Left ventricle myocardium inferior (tissue), 1 donor: ENCODE data around the gene SLC35G6. TPM values are rescaled to one million over a fixed set of nuclear protein-coding genes. Genes with fewer than 3 reads are reported as not detected.
"Not testable (repeated sequence)": the region's sequence is repeated elsewhere in the genome, so short reads cannot be mapped to it uniquely, and the experiment has no call there.

Experiments used
- DNase-seq: peaks from one replicate; pipeline ENCODE4 v3.0.0-alpha.2; 2020
- H3K27ac ChIP-seq: fragments of 200-600 bp; replicated peaks from 2 replicates; pipeline ENCODE4 v1.8.0; 2021
- H3K27me3 ChIP-seq: fragments of 200-600 bp; 2 replicates; pipeline ENCODE4 v1.8.0; 2021; ENCODE audit warnings: low read depth
- H3K36me3 ChIP-seq: fragments of 200-600 bp; 2 replicates; pipeline ENCODE4 v1.8.0; 2021
- H3K4me1 ChIP-seq: fragments of 200-600 bp; 2 replicates; pipeline ENCODE4 v1.8.0; 2021
- H3K4me3 ChIP-seq: fragments of 200-600 bp; 2 replicates; pipeline ENCODE4 v1.8.0; 2021; ENCODE audit warnings: mild to moderate bottlenecking, moderate library complexity
- H3K9me3 ChIP-seq: fragments of 200-600 bp; replicated peaks from 2 replicates; pipeline ENCODE4 v1.8.0; 2021
- CTCF ChIP-seq: fragments of 200-600 bp; IDR thresholded peaks from 2 replicates; pipeline ENCODE4 v1.8.0; 2021; ENCODE audit warnings: antibody characterized with exemption, mild to moderate bottlenecking, borderline replicate concordance
- intact Hi-C: fragments of 100-400 bp; cut with micrococcal nuclease; formaldehyde crosslinking; loops from one replicate; pipeline ENCODE4 v1.11.0; 2022
- total RNA-seq: library from RNA; stranded (reverse); fragmentation: NEBNext Ultra II Directional; extraction: Animal tissue kit (Norgen Biotek cat#: 25700); gene quantifications from one replicate; pipeline ENCODE4 v1.2.1, GENCODE V29; 2021
- donor health status: DM: no; HTN: yes; CAD: no; lungs with severe emphysema.

SLC35G6 gene
- total RNA-seq, 1 donor from 2014 or later, result not detected

GRCh38 chr17:7479213-7480088 lies 1.8 kb upstream of the SLC35G6 start, which contains the start of gene ZBTB4:
Gene ZBTB4, minus strand, starts transcription at chr17:7479631. Its CDS starts 12,830 bp downstream, at chr17:7466801.
- Histone ChIP-seq H3K9me3 (no peaks in the 10 kb centered on the region), H3K27me3 (no peaks in the 10 kb centered on the region), H3K36me3 (no peaks in the 10 kb centered on the region), H3K4me1 (peaks cover 85% of the 10 kb centered on the region), H3K27ac (peak within 1 kb of the TSS; percentile 100), H3K4me3 (peak within 1 kb of the TSS; percentile 100)
- DNase-seq, result peak; percentile 70
- intact Hi-C loops, result no loop called here
- no peak for TF ChIP-seq CTCF

- Histone ChIP-seq H3K36me3 (no peaks in the 10 kb centered on the region), H3K4me3 (peak overlapping the region; percentile 100), H3K27ac (peak overlapping the region; percentile 100), H3K27me3 (no peaks in the 10 kb centered on the region), H3K4me1 (peaks cover 80% of the 10 kb centered on the region), H3K9me3 (no peaks in the 10 kb centered on the region)
- DNase-seq, result no peak
- intact Hi-C loops, result no loop called here
- TF ChIP-seq CTCF, result no peak
Observed at GRCh38 chr17:7480089-7480384, 1.2 kb upstream of the SLC35G6 start.

DNA sequence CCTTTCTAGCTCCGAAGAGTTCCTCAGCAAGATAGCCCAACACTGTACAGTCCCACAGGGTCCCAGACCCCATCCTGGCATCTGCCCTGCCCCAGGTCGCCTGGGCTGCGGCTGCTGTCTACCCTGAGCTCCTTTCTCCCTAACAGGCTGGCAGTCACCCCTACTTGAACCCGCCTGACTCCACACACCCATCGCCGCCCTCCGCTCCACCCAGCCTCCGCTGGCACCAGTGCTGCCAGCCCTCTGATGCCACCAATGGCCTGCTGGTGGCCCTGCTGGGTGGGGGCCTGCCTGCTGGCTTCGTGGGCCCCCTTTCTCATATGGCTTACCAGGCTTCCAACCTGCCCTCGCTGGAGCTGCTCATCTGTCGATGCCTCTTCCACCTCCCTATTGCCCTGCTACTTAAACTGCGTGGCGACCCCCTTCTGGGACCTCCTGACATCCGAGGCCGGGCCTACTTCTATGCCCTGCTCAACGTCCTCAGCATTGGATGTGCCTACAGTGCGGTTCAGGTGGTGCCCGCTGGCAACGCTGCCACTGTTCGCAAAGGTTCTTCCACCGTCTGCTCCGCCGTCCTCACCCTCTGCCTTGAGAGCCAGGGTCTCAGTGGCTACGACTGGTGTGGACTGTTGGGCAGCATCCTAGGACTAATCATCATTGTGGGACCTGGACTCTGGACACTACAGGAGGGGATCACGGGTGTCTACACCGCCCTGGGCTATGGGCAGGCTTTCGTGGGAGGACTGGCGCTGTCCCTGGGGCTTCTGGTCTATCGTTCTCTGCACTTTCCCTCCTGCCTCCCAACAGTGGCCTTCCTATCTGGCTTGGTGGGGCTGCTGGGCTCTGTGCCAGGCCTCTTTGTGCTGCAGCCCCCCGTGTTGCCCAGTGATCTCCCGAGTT lies 846 bp downstream of the SLC35G6 start:
- Histone ChIP-seq H3K4me1 (peaks cover 80% of the 10 kb centered on the region), H3K27ac (peak overlapping the region; percentile 100)
- DNase-seq, intact Hi-C loops, H3K9me3 ChIP-seq, H3K27me3 ChIP-seq, H3K36me3 ChIP-seq, H3K4me3 ChIP-seq: not testable (repeated sequence)

- Histone ChIP-seq H3K4me1 (peaks cover 80% of the 10 kb centered on the region), H3K4me3 (peak overlapping the region; percentile 78), H3K27ac (peak overlapping the region; percentile 100)
- H3K36me3 ChIP-seq, H3K27me3 ChIP-seq, H3K9me3 ChIP-seq, DNase-seq, intact Hi-C loops: not testable (repeated sequence)
Observed at GRCh38 chr17:7482742-7483088, 1.5 kb downstream of the SLC35G6 start.

DNA sequence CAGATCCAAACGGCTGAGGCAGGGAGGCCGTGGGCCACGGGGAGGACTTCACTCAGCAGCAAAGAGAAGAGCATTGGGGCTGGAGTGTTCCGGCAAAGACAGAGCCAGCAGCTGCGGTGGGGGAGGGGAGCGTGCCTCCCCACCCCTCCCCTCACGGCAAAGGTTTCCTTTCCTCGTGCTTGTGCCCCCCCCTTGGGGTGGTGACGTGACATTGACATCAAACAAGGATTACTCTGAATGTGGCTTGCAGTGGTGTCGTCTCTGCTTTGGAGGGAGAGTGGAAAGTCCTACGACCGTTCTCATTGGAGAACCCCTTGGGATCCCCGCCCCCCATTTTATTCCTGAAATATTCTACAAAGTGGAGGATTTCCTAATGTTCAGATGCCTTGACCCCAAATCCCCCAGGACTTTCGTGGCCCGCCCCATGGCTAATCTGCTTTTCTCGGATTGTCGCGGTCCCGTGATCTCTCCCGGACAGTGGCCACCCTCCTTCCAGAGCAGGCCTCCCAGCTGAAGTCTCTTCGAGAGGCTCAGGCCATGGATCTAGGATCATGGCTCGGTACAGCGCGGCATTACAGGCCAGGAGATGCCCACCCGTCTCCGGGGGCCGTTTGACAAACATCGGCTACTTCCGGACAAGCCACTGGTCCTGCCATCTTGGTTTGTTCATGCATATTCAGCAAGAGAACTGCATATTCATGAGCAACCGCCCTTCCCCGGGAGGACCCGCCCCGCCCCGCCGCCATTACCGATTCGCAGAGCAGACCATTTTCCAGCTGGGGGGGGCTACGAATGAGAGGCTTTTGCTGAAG lies 2.2 kb downstream of the SLC35G6 start:
- Histone ChIP-seq H3K4me3 (peak overlapping the region; percentile 78), H3K4me1 (peaks cover 79% of the 10 kb centered on the region), H3K36me3 (no peaks in the 10 kb centered on the region), H3K27ac (peak overlapping the region; percentile 100), H3K27me3 (no peaks in the 10 kb centered on the region), H3K9me3 (no peaks in the 10 kb centered on the region)
- TF ChIP-seq CTCF, result no peak
- intact Hi-C loops, result no loop called here
- DNase-seq, result peak; percentile 93
